GM23248 (cell line): ENCODE measurements around the gene FAM13C.

ENCODE experiments used
- EZH2 ChIP-seq: fragments of 200-600 bp; sonication (generic); IDR thresholded peaks from 2 replicates; pipeline ENCODE4 v1.6.1; 2018; ENCODE audit warnings: antibody characterized with exemption, mild to moderate bottlenecking; ENCODE audit not compliant: insufficient read depth, poor library complexity, severe bottlenecking
- EZH2phosphoT487 ChIP-seq: fragments of 200-600 bp; sonication (generic); IDR thresholded peaks from 2 replicates; pipeline ENCODE4 v1.6.1; 2018; ENCODE audit warnings: antibody characterized with exemption, moderate library complexity, mild to moderate bottlenecking, low read depth; ENCODE audit not compliant: insufficient read depth

DNA sequence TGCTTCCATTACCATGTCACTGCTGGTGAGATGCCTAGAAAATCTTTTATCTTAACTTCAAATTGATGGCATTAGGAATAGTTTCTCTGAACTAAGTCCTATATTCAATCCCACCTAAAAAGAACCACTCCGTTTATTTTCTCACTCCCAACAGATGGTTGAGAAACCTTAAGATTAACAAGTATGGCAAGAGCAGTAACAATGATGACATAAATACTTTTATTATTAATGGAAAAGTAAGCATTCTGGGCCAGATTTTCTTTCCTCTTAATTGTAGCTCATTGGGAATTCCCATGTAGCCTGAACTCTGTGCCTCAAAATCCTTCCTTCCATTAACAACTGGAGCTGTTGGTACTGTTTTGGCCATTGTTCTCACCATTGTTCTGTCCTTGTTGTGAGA lies 21.1 kb upstream of the FAM13C start:
- TF ChIP-seq EZH2phosphoT487 (no peak), EZH2 (no peak)
